ENCODE measurements around the gene OR6Y1.
A peak's percentile ranks its signal among the peaks of the same experiment; 100 is the strongest.

Gene OR6Y1

GRCh38 chr1:158509471-158510156 lies 44.6 kb downstream of the OR6Y1 start:
- no peak overlapping the region for H3K4me3 ChIP-seq (ENCODE audit: low read depth, low read length)
- no peak for TF ChIP-seq CTCF (IDR thresholded peaks at IDR 0.05; ENCODE audit: insufficient read depth, low read depth, low read length, missing control alignments)
- no peak for DNase-seq (ENCODE audit: low read depth)

- no peak for DNase-seq (ENCODE audit: low read depth)
- no peak for TF ChIP-seq CTCF (IDR thresholded peaks at IDR 0.05; ENCODE audit: insufficient read depth, low read depth, low read length, missing control alignments)
- no peak overlapping the region for H3K4me3 ChIP-seq (ENCODE audit: low read depth, low read length)
Observed at GRCh38 chr1:158507511-158507910, 46.7 kb downstream of the OR6Y1 start.

- TF ChIP-seq CTCF (IDR thresholded peaks at IDR 0.05; ENCODE audit: insufficient read depth, low read depth, low read length, missing control alignments): peak; percentile 57
- DNase-seq (ENCODE audit: low read depth): peak; percentile 50
- H3K4me3 ChIP-seq (ENCODE audit: low read depth, low read length): no peak overlapping the region
Observed at GRCh38 chr1:158506369-158506987, 47.7 kb downstream of the OR6Y1 start.

GRCh38 chr1:158496374-158496773 lies 57.8 kb downstream of the OR6Y1 start:
- peak; percentile 22 for TF ChIP-seq CTCF (IDR thresholded peaks at IDR 0.05; ENCODE audit: insufficient read depth, low read depth, low read length, missing control alignments)
- H3K4me3 ChIP-seq (ENCODE audit: low read depth, low read length): no peak overlapping the region
- DNase-seq (ENCODE audit: low read depth): peak; percentile 3

GRCh38 chr1:158494796-158495195 lies 59.4 kb downstream of the OR6Y1 start:
- TF ChIP-seq CTCF (IDR thresholded peaks at IDR 0.05; ENCODE audit: insufficient read depth, low read depth, low read length, missing control alignments): no peak
- DNase-seq (ENCODE audit: low read depth): no peak
- no peak overlapping the region for H3K4me3 ChIP-seq (ENCODE audit: low read depth, low read length)
